SU-DHL-6 (cell line): ENCODE measurements around the gene EVPL.

ENCODE experiments used
- EZH2phosphoT487 ChIP-seq: fragments of 200-600 bp; sonication (generic), shearing (Covaris generic); conservative IDR thresholded peaks from 2 replicates; pipeline ENCODE4 v1.6.1; 2018; ENCODE audit warnings: mild to moderate bottlenecking, antibody characterized with exemption, low read length, moderate library complexity, mixed read lengths
- TF ChIP-seq, protein P1 (sequence below): fragments of 200-600 bp; sonication (generic); IDR thresholded peaks from one replicate; pipeline ENCODE4 v1.5.1; 2017; ENCODE audit warnings: antibody characterized with exemption, mild to moderate bottlenecking, low read length, moderate library complexity; ENCODE audit not compliant: insufficient read depth, poor library complexity, severe bottlenecking

- TF ChIP-seq, protein P1, sequence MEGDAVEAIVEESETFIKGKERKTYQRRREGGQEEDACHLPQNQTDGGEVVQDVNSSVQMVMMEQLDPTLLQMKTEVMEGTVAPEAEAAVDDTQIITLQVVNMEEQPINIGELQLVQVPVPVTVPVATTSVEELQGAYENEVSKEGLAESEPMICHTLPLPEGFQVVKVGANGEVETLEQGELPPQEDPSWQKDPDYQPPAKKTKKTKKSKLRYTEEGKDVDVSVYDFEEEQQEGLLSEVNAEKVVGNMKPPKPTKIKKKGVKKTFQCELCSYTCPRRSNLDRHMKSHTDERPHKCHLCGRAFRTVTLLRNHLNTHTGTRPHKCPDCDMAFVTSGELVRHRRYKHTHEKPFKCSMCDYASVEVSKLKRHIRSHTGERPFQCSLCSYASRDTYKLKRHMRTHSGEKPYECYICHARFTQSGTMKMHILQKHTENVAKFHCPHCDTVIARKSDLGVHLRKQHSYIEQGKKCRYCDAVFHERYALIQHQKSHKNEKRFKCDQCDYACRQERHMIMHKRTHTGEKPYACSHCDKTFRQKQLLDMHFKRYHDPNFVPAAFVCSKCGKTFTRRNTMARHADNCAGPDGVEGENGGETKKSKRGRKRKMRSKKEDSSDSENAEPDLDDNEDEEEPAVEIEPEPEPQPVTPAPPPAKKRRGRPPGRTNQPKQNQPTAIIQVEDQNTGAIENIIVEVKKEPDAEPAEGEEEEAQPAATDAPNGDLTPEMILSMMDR, result no peak
- no peak for TF ChIP-seq EZH2phosphoT487
Measured at GRCh38 chr17:76032073-76032779, 5.1 kb upstream of the EVPL start.
